Endothelial cell (in vitro differentiated cells): ENCODE results near the gene TNIP1. TPM values are rescaled to one million over a fixed set of nuclear protein-coding genes. Genes with fewer than 3 reads are reported as not detected.

Experiments used
- DNase-seq: peaks from one replicate; pipeline ENCODE4 v3.0.0; 2021; ENCODE audit warnings: low spot score
- H3K27ac Mint-ChIP-seq: one replicate; pipeline ENCODE4 v1.8.0; 2021; ENCODE audit warnings: mixed read lengths, inconsistent platforms; ENCODE audit not compliant: unreplicated experiment
- H3K27me3 Mint-ChIP-seq: one replicate; pipeline ENCODE4 v1.8.0; 2021; ENCODE audit warnings: mild to moderate bottlenecking, moderate library complexity, mixed read lengths, inconsistent platforms; ENCODE audit not compliant: unreplicated experiment
- H3K36me3 Mint-ChIP-seq: one replicate; pipeline ENCODE4 v1.8.0; 2021; ENCODE audit warnings: mild to moderate bottlenecking, low read depth, mixed read lengths, inconsistent platforms; ENCODE audit not compliant: unreplicated experiment
- H3K4me1 Mint-ChIP-seq: one replicate; pipeline ENCODE4 v1.8.0; 2021; ENCODE audit warnings: mild to moderate bottlenecking, mixed read lengths, inconsistent platforms; ENCODE audit not compliant: unreplicated experiment
- H3K4me3 Mint-ChIP-seq: one replicate; pipeline ENCODE4 v1.8.0; 2021; ENCODE audit warnings: mild to moderate bottlenecking, mixed read lengths, inconsistent platforms; ENCODE audit not compliant: unreplicated experiment
- H3K9me3 Mint-ChIP-seq: one replicate; pipeline ENCODE4 v1.8.0; 2021; ENCODE audit warnings: mixed read lengths, inconsistent platforms; ENCODE audit not compliant: unreplicated experiment
- CTCF ChIP-seq: fragments of 200-600 bp; sonication (generic); IDR thresholded peaks from one replicate; pipeline ENCODE4 v1.5.0; 2021; ENCODE audit warnings: antibody characterized with exemption; ENCODE audit not compliant: unreplicated experiment
- total RNA-seq: library from RNA; stranded (reverse); fragmentation: NEBNext Ultra II Directional; extraction: Animal tissue kit (Norgen Biotek cat#: 25700); gene quantifications from one replicate; pipeline ENCODE4 v1.2.1, GENCODE V29; 2021; ENCODE audit not compliant: unreplicated experiment

TNIP1 gene
- total RNA-seq, 1 donor from 2014 or later, result 76.0 TPM

GRCh38 chr5:151002681-151003502, 77.9 kb downstream of the TNIP1 start:
- peaks cover 1% of the 10 kb centered on the region for H3K27me3 Mint-ChIP-seq
- no peak overlapping the region for H3K4me3 Mint-ChIP-seq
- H3K9me3 Mint-ChIP-seq, result no peaks in the 10 kb centered on the region
- H3K27ac Mint-ChIP-seq, result no peak overlapping the region
- H3K4me1 Mint-ChIP-seq, result no peaks in the 10 kb centered on the region
- no peak for TF ChIP-seq CTCF
- DNase-seq, result no peak
- no peaks in the 10 kb centered on the region for H3K36me3 Mint-ChIP-seq

DNA sequence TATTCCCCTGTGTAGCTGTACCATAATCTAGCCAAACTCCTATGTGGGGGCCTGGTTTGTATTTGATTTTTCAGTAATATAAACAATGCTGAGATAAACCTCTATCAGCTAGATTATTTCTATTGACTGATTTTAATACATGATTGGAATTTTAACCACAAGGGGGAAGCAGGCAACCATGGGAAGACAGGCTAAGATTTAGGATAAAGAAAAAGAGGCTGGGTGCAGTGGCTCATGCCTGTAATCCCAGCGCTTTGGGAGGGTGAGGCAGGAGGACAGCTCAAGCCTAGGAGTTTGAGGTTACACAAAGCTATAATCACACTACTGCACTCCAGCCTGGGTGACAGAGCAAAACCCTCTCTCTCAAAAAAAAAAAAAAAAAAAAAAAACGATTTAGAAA, 78.6 kb downstream of the TNIP1 start:
- no peaks in the 10 kb centered on the region for H3K36me3 Mint-ChIP-seq
- H3K27ac Mint-ChIP-seq, result no peak overlapping the region
- DNase-seq, result no peak
- no peaks in the 10 kb centered on the region for H3K9me3 Mint-ChIP-seq
- H3K27me3 Mint-ChIP-seq, result peaks cover 1% of the 10 kb centered on the region
- TF ChIP-seq CTCF, result no peak
- no peak overlapping the region for H3K4me3 Mint-ChIP-seq
- no peaks in the 10 kb centered on the region for H3K4me1 Mint-ChIP-seq

DNA sequence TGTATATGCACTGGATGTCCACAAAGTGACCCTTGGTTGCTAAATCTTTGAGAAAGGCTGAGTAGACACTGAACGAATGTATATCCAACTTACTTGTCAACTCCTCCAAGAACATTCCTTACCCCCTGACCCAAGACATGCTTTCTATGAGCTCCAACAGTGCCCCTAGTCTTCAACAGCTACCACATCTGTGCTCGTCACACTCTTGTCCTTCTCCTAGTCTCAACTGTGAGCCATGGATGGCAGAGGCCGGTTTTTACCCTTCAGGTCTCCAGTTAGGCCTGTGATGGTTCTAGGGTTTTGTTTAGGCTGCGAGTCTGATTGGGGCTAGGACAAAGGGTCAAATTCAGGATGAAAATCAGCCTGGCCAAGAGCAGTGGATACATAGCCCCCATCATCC, 79.4 kb downstream of the TNIP1 start:
- TF ChIP-seq CTCF, result no peak
- no peak for DNase-seq
- H3K9me3 Mint-ChIP-seq, result no peaks in the 10 kb centered on the region
- no peaks in the 10 kb centered on the region for H3K4me1 Mint-ChIP-seq
- H3K27ac Mint-ChIP-seq, result no peak overlapping the region
- no peak overlapping the region for H3K4me3 Mint-ChIP-seq
- peaks cover 1% of the 10 kb centered on the region for H3K27me3 Mint-ChIP-seq
- H3K36me3 Mint-ChIP-seq, result no peaks in the 10 kb centered on the region

DNA sequence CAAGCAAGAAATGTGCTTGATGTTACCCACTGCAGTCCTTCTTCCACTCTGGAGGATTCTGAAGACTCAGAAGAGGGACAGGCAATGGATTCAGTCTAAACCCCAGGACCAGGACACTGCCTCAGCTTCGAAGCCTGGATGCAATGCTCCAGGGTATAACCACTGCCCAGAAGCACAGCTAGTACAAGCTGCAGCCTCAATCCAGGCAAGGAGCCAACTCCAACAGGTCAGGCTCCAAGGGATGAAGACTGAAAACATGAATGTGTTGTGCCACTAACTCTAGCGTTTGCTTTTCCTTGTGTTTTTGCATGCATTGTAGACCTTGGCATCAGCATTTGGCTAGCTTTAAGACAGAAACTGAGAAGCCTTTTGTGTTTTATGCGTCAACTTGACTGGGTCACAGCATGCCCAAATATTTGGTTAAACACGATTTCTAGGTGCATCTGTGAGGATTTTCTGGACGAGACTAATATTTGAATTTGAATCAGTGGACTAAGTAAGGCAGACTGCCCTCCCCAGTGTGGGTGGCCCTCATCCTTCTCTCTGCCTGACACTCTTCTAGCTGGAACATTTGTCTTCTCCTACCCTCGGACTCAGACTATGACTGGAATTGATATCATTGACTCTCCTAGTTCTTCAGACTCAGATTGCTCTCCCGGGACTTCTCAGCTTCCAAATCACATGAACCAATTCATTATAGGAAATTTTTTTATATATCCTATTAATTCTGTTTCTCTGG, 81.0 kb downstream of the TNIP1 start:
- no peak for TF ChIP-seq CTCF
- Mint-ChIP-seq H3K27me3 (no peaks in the 10 kb centered on the region), H3K27ac (no peak overlapping the region), H3K36me3 (no peaks in the 10 kb centered on the region), H3K4me3 (no peak overlapping the region), H3K4me1 (no peaks in the 10 kb centered on the region), H3K9me3 (no peaks in the 10 kb centered on the region)
- no peak for DNase-seq

GRCh38 chr5:150993826-150994412, 86.9 kb downstream of the TNIP1 start:
- Mint-ChIP-seq H3K4me1 (no peaks in the 10 kb centered on the region), H3K27me3 (no peaks in the 10 kb centered on the region), H3K9me3 (peaks cover 13% of the 10 kb centered on the region), H3K27ac (no peak overlapping the region), H3K4me3 (no peak overlapping the region), H3K36me3 (peaks cover 14% of the 10 kb centered on the region)
- no peak for TF ChIP-seq CTCF
- no peak for DNase-seq
